Fibroblast of villous mesenchyme (primary cell): ENCODE results near the gene PTH2R. TPM values are rescaled to one million over a fixed set of nuclear protein-coding genes. Genes with fewer than 3 reads are reported as not detected.

ENCODE experiments used
- DNase-seq: peaks from one replicate; pipeline ENCODE4 v3.0.0-alpha.2; 2010; ENCODE audit warnings: low read depth
- H3K4me3 ChIP-seq: 2 replicates; pipeline ENCODE4 v1.5.1; 2011; ENCODE audit warnings: low read depth, mild to moderate bottlenecking, low read length
- total RNA-seq: library from RNA; depleted of rRNA; stranded (reverse); fragments of >200 nt; gene quantifications from 2 replicates; pipeline ENCODE4 v1.2.3, GENCODE V29; 2012
- TF ChIP-seq, protein P1 (sequence below): IDR thresholded peaks from 2 replicates; pipeline ENCODE4 v1.5.1; 2012; ENCODE audit warnings: low read depth, mild to moderate bottlenecking, low read length; ENCODE audit not compliant: insufficient read depth

The PTH2R gene
- total RNA-seq, 1 donor = 0.43 TPM

DNA sequence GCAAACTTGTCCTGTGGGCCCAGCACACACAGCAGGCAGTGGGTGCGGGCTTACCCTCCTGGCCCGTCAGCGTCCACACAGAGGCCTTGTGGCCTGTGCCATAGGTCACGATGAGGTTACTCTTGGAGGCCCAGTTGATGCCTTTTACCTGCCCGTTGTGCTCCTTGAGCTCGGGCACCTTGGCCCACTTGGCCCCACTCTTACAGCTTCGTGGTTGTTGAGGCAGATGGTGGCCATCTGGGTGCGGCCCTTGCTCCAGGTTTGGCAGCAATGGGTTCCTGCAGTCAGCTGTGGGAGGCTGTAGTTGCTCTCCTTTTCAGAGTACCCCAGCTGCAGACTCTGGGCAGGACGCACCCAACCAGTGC is 45.5 kb upstream of the PTH2R start:
- DNase-seq = no peak
- TF ChIP-seq, protein P1, sequence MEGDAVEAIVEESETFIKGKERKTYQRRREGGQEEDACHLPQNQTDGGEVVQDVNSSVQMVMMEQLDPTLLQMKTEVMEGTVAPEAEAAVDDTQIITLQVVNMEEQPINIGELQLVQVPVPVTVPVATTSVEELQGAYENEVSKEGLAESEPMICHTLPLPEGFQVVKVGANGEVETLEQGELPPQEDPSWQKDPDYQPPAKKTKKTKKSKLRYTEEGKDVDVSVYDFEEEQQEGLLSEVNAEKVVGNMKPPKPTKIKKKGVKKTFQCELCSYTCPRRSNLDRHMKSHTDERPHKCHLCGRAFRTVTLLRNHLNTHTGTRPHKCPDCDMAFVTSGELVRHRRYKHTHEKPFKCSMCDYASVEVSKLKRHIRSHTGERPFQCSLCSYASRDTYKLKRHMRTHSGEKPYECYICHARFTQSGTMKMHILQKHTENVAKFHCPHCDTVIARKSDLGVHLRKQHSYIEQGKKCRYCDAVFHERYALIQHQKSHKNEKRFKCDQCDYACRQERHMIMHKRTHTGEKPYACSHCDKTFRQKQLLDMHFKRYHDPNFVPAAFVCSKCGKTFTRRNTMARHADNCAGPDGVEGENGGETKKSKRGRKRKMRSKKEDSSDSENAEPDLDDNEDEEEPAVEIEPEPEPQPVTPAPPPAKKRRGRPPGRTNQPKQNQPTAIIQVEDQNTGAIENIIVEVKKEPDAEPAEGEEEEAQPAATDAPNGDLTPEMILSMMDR = no peak

DNA sequence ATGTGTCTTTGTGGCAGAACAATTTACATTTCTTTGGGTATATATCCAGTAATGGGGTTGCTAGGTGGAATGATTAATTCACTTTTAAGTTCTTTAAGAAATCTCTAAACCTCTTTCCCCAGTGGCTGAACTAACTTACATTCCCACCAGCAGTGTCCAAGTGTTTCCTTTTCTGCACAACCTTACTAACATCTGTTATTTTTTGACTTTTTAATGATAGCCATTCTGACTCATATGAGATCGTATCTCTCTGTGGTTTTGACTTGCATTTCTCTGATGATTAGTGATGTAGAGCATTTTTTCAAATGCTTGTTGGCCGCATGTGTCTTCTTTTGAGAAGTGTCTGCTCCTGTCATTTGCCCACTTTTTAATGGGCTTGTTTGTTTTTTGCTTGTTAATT is 43.1 kb upstream of the PTH2R start:
- TF ChIP-seq, protein P1 = no peak
- DNase-seq = peak; percentile 92
- H3K4me3 ChIP-seq = no peak overlapping the region

More for the DNA sequence above, 45.5 kb upstream of the PTH2R start:
- H3K4me3 ChIP-seq = no peak overlapping the region

DNA sequence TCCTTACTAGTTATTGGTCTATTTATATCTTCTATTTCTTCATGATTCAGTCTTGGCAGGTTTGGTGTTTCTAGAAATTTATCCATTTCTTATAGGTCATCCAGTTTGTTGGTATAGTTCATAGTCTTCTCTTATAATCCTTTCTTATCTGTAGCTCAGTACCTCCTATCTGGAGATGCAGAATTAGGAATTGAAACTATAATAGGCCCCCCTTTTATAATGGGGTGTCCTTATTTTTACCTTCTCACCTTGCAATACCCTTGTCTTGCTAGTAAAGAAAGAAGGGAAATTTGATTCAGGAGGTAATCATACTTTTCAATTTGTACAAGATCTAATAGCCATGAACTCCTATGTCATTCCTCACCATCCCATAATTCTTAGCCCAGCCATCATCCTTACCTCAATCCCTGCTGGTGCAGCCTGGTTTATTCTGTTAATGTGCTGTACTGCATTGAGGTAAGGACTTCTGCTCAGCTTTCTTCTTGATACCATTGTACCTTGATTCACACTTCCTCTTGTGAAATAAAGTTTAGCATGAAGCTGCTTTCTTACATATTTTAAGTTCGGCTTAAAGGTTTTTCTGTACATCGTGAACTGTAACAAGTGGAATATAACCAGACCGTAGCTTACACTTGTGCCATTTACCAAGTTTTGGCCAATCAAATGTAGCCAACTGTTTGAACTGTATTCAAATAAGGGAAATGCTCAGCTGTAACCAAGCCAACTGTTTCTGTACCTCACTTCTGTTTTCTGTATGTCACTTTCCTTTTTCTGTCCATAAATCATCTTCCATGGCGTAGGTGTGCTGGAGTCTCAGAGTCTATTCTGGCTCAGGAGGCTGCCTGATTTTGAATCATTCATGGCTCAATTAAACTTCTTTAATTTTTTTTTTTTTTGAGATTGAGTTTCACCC is 40.1 kb upstream of the PTH2R start:
- no peak overlapping the region for H3K4me3 ChIP-seq
- DNase-seq = no peak

DNA sequence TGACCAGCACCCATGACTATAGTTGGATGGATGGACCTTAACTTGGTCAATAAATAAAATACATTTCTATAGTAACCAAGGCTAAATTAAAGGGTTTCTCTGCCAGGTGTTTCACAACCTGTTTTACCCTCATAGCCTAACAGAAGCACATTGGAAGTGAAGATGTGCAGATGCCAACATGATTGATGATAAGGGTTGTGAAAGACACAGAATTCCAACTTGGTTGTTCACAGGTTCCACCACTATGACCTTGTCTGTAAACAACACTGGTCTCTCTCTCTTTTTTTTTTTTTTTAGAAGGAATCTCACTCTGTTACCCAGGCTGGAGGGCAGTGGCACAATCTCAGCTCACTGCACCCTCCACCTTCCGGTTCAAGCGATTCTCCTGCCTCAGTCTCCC is 37.5 kb upstream of the PTH2R start:
- DNase-seq = peak; percentile 46
- TF ChIP-seq, protein P1 = no peak
- no peak overlapping the region for H3K4me3 ChIP-seq

More for the DNA sequence above, 40.1 kb upstream of the PTH2R start:
- TF ChIP-seq, protein P1 = no peak

DNA sequence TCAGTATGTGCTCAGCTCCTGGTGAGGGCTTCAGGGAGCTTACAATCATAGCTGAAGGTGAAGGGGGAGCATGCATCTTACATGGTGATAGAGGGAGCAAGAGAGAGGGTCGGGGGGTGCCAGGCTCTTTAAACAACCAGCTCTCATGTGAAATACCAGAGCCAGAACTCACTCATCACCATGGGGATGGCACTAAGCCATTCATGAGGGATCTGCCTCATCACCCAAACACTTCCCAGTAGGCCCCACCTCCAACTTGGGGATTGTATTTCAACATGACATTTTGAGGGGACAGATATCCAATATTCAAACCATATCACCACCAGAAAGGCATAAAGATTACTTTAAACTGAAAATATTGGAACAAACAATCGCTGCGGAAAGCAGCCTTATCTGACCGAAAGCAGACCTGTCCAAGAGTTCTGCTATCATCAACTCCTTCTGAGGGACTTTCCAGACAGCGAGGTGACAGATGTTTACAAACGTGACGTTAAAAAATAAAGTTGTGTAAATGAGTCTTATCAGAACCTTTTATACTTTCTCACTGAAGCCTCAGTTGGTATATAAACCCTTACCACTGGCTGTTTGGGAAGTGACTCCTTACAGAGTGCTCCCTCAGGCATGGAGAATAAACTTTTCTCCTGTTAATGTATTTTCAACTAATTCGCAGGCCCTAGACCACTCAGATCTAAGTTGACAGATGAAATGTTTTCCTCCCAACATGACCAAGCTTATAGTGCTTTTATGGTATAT is 35.5 kb upstream of the PTH2R start:
- TF ChIP-seq, protein P1 = no peak
- DNase-seq = no peak

DNA sequence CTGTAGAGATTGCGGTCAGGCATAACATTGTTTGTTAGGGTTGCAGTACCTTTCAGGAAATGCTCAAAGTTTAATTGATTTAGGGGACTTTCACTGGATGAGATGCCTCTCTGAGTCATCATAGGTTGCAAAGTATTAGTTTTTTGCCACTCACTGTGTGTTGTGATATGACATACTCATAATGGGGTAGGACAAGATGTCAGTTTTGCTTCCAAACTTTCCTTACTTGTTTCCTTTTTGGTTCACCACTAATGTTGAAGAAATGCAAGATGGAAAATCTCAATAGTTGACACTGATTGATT is 35.0 kb upstream of the PTH2R start:
- DNase-seq = no peak
- TF ChIP-seq, protein P1 = no peak
- H3K4me3 ChIP-seq = no peak overlapping the region

More for the DNA sequence above, 35.5 kb upstream of the PTH2R start:
- H3K4me3 ChIP-seq = no peak overlapping the region
